ENCODE results near the gene SCLY. TPM values are rescaled to one million over a fixed set of nuclear protein-coding genes. Genes with fewer than 3 reads are reported as not detected.

SCLY gene
- total RNA-seq, 1 experiment from 2014 or later: 68.4 TPM

DNA sequence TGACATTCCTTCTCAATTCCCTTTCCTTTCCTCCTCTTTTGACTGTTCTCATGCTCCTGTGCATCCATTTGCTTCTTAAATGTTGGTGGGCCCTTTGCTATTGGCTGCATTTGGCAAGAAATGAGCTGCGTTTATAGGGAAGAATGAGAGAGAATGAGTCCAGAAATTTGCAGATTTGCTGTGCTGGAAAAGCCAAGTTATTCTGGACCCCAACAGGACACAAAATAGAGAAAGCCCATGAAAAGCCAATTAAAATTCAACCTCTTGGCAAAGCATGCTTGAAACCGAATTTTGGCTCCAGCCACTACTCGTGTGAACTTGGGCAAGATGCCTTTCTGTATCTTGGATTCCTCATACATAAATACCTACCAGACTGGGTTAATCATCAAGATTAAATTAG, 1.3 kb upstream of the SCLY start (continued):
- TF ChIP-seq, protein P1, sequence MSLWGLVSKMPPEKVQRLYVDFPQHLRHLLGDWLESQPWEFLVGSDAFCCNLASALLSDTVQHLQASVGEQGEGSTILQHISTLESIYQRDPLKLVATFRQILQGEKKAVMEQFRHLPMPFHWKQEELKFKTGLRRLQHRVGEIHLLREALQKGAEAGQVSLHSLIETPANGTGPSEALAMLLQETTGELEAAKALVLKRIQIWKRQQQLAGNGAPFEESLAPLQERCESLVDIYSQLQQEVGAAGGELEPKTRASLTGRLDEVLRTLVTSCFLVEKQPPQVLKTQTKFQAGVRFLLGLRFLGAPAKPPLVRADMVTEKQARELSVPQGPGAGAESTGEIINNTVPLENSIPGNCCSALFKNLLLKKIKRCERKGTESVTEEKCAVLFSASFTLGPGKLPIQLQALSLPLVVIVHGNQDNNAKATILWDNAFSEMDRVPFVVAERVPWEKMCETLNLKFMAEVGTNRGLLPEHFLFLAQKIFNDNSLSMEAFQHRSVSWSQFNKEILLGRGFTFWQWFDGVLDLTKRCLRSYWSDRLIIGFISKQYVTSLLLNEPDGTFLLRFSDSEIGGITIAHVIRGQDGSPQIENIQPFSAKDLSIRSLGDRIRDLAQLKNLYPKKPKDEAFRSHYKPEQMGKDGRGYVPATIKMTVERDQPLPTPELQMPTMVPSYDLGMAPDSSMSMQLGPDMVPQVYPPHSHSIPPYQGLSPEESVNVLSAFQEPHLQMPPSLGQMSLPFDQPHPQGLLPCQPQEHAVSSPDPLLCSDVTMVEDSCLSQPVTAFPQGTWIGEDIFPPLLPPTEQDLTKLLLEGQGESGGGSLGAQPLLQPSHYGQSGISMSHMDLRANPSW (CRISPR knock-in tag; conservative IDR thresholded peaks at IDR 0.05; ENCODE audit: low read depth): no peak
- TF ChIP-seq JUN (CRISPR knock-in tag; IDR thresholded peaks at IDR 0.05) (no peak), ZNF317 (CRISPR knock-in tag; IDR thresholded peaks at IDR 0.05; ENCODE audit: borderline replicate concordance, low read depth) (no peak), SMAD3 (CRISPR knock-in tag; IDR thresholded peaks at IDR 0.05; ENCODE audit: borderline replicate concordance) (no peak), NR3C1 (CRISPR knock-in tag; conservative IDR thresholded peaks at IDR 0.05; ENCODE audit: low read depth) (no peak), OVOL2 (CRISPR knock-in tag; IDR thresholded peaks at IDR 0.05; ENCODE audit: borderline replicate concordance) (no peak)
- TF ChIP-seq, protein P2, sequence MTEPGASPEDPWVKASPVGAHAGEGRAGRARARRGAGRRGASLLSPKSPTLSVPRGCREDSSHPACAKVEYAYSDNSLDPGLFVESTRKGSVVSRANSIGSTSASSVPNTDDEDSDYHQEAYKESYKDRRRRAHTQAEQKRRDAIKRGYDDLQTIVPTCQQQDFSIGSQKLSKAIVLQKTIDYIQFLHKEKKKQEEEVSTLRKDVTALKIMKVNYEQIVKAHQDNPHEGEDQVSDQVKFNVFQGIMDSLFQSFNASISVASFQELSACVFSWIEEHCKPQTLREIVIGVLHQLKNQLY (CRISPR knock-in tag; IDR thresholded peaks at IDR 0.05): no peak
- TF ChIP-seq, protein P3, sequence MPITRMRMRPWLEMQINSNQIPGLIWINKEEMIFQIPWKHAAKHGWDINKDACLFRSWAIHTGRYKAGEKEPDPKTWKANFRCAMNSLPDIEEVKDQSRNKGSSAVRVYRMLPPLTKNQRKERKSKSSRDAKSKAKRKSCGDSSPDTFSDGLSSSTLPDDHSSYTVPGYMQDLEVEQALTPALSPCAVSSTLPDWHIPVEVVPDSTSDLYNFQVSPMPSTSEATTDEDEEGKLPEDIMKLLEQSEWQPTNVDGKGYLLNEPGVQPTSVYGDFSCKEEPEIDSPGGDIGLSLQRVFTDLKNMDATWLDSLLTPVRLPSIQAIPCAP (CRISPR knock-in tag; IDR thresholded peaks at IDR 0.05): no peak
- TF ChIP-seq, protein P4, sequence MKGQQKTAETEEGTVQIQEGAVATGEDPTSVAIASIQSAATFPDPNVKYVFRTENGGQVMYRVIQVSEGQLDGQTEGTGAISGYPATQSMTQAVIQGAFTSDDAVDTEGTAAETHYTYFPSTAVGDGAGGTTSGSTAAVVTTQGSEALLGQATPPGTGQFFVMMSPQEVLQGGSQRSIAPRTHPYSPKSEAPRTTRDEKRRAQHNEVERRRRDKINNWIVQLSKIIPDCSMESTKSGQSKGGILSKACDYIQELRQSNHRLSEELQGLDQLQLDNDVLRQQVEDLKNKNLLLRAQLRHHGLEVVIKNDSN (CRISPR knock-in tag; IDR thresholded peaks at IDR 0.05): no peak

DNA sequence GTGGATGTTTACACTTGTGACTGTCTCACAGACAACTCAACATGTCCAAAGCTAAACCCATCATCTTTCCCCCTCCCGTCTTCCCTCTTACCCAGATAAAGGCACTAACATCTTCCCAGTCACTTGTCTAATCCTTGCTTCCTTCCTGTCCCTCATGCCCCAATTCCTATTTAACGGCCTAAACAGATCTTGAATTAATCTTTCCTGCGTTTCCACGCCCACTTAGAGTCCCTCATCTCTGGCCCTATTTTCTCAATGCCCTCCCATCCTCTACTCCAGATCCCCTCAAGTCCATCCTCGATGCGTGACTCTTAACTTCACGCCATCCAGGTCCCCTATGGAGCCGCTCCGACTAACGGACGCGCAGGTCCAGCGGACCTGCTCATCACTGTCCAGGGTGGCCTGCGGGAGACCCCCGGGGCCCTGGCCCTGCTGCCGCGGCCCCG, 682 bp upstream of the SCLY start:
- Mint-ChIP-seq H3K27me3 (ENCODE audit: low read depth) (no peaks in the 10 kb centered on the region), H3K9me3 (peaks cover 8% of the 10 kb centered on the region), H3K4me3 (peak overlapping the region; percentile 89), H3K4me1 (peaks cover 33% of the 10 kb centered on the region), H3K36me3 (peaks cover 17% of the 10 kb centered on the region), H3K27ac (peak overlapping the region; percentile 88)
- DNase-seq (ENCODE audit: low spot score) (no peak), ATAC-seq (peak; percentile 2; the same call in 1 of the 2 replicates)
- no peak for TF ChIP-seq SOX15 (CRISPR knock-in tag; IDR thresholded peaks at IDR 0.05)
- TF ChIP-seq, protein P5, sequence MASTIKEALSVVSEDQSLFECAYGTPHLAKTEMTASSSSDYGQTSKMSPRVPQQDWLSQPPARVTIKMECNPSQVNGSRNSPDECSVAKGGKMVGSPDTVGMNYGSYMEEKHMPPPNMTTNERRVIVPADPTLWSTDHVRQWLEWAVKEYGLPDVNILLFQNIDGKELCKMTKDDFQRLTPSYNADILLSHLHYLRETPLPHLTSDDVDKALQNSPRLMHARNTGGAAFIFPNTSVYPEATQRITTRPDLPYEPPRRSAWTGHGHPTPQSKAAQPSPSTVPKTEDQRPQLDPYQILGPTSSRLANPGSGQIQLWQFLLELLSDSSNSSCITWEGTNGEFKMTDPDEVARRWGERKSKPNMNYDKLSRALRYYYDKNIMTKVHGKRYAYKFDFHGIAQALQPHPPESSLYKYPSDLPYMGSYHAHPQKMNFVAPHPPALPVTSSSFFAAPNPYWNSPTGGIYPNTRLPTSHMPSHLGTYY (CRISPR knock-in tag; IDR thresholded peaks at IDR 0.05): no peak
- TF ChIP-seq, protein P6, sequence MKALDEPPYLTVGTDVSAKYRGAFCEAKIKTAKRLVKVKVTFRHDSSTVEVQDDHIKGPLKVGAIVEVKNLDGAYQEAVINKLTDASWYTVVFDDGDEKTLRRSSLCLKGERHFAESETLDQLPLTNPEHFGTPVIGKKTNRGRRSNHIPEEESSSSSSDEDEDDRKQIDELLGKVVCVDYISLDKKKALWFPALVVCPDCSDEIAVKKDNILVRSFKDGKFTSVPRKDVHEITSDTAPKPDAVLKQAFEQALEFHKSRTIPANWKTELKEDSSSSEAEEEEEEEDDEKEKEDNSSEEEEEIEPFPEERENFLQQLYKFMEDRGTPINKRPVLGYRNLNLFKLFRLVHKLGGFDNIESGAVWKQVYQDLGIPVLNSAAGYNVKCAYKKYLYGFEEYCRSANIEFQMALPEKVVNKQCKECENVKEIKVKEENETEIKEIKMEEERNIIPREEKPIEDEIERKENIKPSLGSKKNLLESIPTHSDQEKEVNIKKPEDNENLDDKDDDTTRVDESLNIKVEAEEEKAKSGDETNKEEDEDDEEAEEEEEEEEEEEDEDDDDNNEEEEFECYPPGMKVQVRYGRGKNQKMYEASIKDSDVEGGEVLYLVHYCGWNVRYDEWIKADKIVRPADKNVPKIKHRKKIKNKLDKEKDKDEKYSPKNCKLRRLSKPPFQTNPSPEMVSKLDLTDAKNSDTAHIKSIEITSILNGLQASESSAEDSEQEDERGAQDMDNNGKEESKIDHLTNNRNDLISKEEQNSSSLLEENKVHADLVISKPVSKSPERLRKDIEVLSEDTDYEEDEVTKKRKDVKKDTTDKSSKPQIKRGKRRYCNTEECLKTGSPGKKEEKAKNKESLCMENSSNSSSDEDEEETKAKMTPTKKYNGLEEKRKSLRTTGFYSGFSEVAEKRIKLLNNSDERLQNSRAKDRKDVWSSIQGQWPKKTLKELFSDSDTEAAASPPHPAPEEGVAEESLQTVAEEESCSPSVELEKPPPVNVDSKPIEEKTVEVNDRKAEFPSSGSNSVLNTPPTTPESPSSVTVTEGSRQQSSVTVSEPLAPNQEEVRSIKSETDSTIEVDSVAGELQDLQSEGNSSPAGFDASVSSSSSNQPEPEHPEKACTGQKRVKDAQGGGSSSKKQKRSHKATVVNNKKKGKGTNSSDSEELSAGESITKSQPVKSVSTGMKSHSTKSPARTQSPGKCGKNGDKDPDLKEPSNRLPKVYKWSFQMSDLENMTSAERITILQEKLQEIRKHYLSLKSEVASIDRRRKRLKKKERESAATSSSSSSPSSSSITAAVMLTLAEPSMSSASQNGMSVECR (CRISPR knock-in tag; IDR thresholded peaks at IDR 0.05; ENCODE audit: borderline replicate concordance): 0 out of 2 replicates have a peak, but pooled peaks have one; percentile 7
- no peak for TF ChIP-seq ZNF121 (CRISPR knock-in tag; IDR thresholded peaks at IDR 0.05)
- no peak for TF ChIP-seq ATF1 (CRISPR knock-in tag; IDR thresholded peaks at IDR 0.05)
- CTCF ChIA-PET: interaction anchor here (0.5 to 1.7 kb wide), 8 partner anchors 29 to 202 kb away, joined by 3 to 9 read pairs (median 4); no protein-coding TSS in a partner anchor
- POLR2A ChIA-PET: interaction anchor here (0.6 to 1.0 kb wide), 4 partner anchors 9 to 38 kb away, joined by 3 to 4 read pairs (median 3); no protein-coding TSS in a partner anchor
